GM23248 (cell line): ENCODE data around the gene CHCT1. TPM values are rescaled to one million over a fixed set of nuclear protein-coding genes. Genes with fewer than 3 reads are reported as not detected.

Experiments used
- DNase-seq: peaks from one replicate; pipeline ENCODE4 v3.0.0-alpha.2; 2015
- H2AFZ ChIP-seq: fragments of 200-600 bp; sonication (generic); 2 replicates; pipeline ENCODE4 v1.6.1; 2016; ENCODE audit warnings: antibody characterized with exemption
- H3F3A ChIP-seq: fragments of 200-600 bp; sonication (generic); 2 replicates; pipeline ENCODE4 v1.6.1; 2016; ENCODE audit warnings: mild to moderate bottlenecking, antibody characterized with exemption, mixed run types; ENCODE audit not compliant: insufficient read depth
- H3K27ac ChIP-seq: fragments of 200-600 bp; sonication (generic); 2 replicates; pipeline ENCODE4 v1.5.1; 2016; ENCODE audit warnings: mild to moderate bottlenecking
- H3K27me3 ChIP-seq: fragments of 200-600 bp; sonication (generic); replicated peaks from 2 replicates; pipeline ENCODE4 v1.6.1; 2016; ENCODE audit warnings: mild to moderate bottlenecking; ENCODE audit not compliant: insufficient read depth
- H3K36me3 ChIP-seq: fragments of 200-600 bp; sonication (generic); 2 replicates; pipeline ENCODE4 v1.6.1; 2016; ENCODE audit warnings: low read depth, mild to moderate bottlenecking
- H3K4me1 ChIP-seq: fragments of 200-600 bp; sonication (generic); 2 replicates; pipeline ENCODE4 v1.6.1; 2016; ENCODE audit warnings: mild to moderate bottlenecking; ENCODE audit not compliant: insufficient read depth
- H3K4me2 ChIP-seq: fragments of 200-600 bp; sonication (generic); one replicate; pipeline ENCODE4 v1.6.1; 2016; ENCODE audit warnings: mild to moderate bottlenecking; ENCODE audit not compliant: unreplicated experiment
- H3K4me3 ChIP-seq: fragments of 200-600 bp; sonication (generic); 2 replicates; pipeline ENCODE4 v1.5.1; 2016; ENCODE audit warnings: mild to moderate bottlenecking
- H3K79me2 ChIP-seq: fragments of 200-600 bp; sonication (generic); 2 replicates; pipeline ENCODE4 v1.6.1; 2016; ENCODE audit warnings: mild to moderate bottlenecking; ENCODE audit not compliant: insufficient read depth
- H3K9ac ChIP-seq: fragments of 200-600 bp; sonication (generic); 2 replicates; pipeline ENCODE4 v1.6.1; 2016; ENCODE audit warnings: mild to moderate bottlenecking
- H3K9me2 ChIP-seq: fragments of 200-600 bp; sonication (generic); 2 replicates; pipeline ENCODE4 v1.6.1; 2016; ENCODE audit warnings: mixed run types, mild to moderate bottlenecking, moderate library complexity; ENCODE audit not compliant: insufficient read depth
- H3K9me3 ChIP-seq: fragments of 200-600 bp; sonication (generic); one replicate; pipeline ENCODE4 v1.6.1; 2017; ENCODE audit warnings: low read depth
- H4K20me1 ChIP-seq: fragments of 200-600 bp; sonication (generic); 2 replicates; pipeline ENCODE4 v1.6.0; 2016; ENCODE audit not compliant: insufficient read depth
- EZH2 ChIP-seq: fragments of 200-600 bp; sonication (generic); IDR thresholded peaks from 2 replicates; pipeline ENCODE4 v1.6.1; 2018; ENCODE audit warnings: antibody characterized with exemption, mild to moderate bottlenecking; ENCODE audit not compliant: insufficient read depth, poor library complexity, severe bottlenecking
- EZH2phosphoT487 ChIP-seq: fragments of 200-600 bp; sonication (generic); IDR thresholded peaks from 2 replicates; pipeline ENCODE4 v1.6.1; 2018; ENCODE audit warnings: antibody characterized with exemption, moderate library complexity, mild to moderate bottlenecking, low read depth; ENCODE audit not compliant: insufficient read depth
- WGBS, 2 experiments: methylation state at CpG; one replicate each; pipeline ENCODE4 v1.1.6; 2015 to 2017; ENCODE audit warnings: low lambda C conversion rate in 2 of 2, low coverage in 1 of 2; ENCODE audit errors: missing lambda C conversion rate in 2 of 2; 5-methylcytosine and 5-hydroxymethylcytosine counted together
- in situ Hi-C: fragments of 300-500 bp; cut with MboI; formaldehyde crosslinking; loops from 2 replicates; pipeline ENCODE4 v1.15.0; 2020
- polyA plus RNA-seq: library from polyadenylated mRNA; unstranded; fragments of >200 nt; fragmentation: Nextera tagmentation; extraction: Ambion mirVana; gene quantifications from 2 replicates; pipeline ENCODE4 v1.2.1, GENCODE V29; 2016
- total RNA-seq: library from RNA; depleted of rRNA; stranded (reverse); fragments of >200 nt; shearing (Covaris generic); gene quantifications from 2 replicates; pipeline ENCODE4 v1.2.3, GENCODE V29; 2014

The CHCT1 gene
- total and polyA plus RNA-seq, 2 experiments from 2014 or later: not detected

GRCh38 chr17:60442271-60443173 is 20.2 kb downstream of the CHCT1 start:
- H2AFZ ChIP-seq: no peak overlapping the region; the same call in 1 of the 2 replicates
- peaks cover 33% of the 10 kb centered on the region for H3K4me1 ChIP-seq
- H3K4me2 ChIP-seq: peak overlapping the region; percentile 60
- peaks cover 45% of the 10 kb centered on the region for H3F3A ChIP-seq
- H4K20me1 ChIP-seq: no peaks in the 10 kb centered on the region
- H3K9me3 ChIP-seq: no peaks in the 10 kb centered on the region
- in situ Hi-C loops: loop anchor here (25.0 kb wide), 1 partner anchor 530 kb away; no protein-coding TSS in a partner anchor
- H3K36me3 ChIP-seq: peaks cover 30% of the 10 kb centered on the region
- H3K9me2 ChIP-seq: no peaks in the 10 kb centered on the region
- no peaks in the 10 kb centered on the region for H3K27me3 ChIP-seq
- DNase-seq: peak; percentile 69
- no peak for TF ChIP-seq EZH2phosphoT487
- H3K4me3 ChIP-seq: no peak overlapping the region
- H3K27ac ChIP-seq: peak overlapping the region; percentile 34
- no peak overlapping the region for H3K9ac ChIP-seq
- H3K79me2 ChIP-seq: no peaks in the 10 kb centered on the region
- 13 to 20% methylated on average over 6 of the region's 6 CpGs for WGBS, 2 experiments

DNA sequence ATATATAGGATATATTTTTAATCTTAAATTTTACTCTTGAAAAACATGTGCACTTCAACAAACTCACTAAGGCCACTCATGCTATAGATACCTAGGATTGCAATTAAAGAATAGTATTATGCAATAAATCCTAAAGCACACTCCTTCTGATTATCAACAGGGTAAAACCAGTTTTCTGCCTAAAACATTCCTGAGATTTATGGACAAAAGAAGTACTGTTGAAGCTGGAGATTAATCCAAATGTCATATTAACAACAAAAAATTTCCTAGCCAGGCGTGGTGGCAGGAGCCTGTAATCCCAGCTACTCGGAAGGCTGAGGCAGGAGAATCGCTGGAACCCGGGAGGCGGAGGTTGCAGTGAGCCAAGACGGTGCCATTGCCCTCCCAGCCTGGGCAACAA is 21.4 kb downstream of the CHCT1 start:
- no peak overlapping the region for H3K9ac ChIP-seq
- TF ChIP-seq EZH2phosphoT487: no peak
- TF ChIP-seq EZH2: no peak
- no peaks in the 10 kb centered on the region for H3K9me2 ChIP-seq
- H3K27ac ChIP-seq: no peak overlapping the region
- H3K36me3 ChIP-seq: peaks cover 41% of the 10 kb centered on the region
- no peak overlapping the region for H2AFZ ChIP-seq
- H4K20me1 ChIP-seq: no peaks in the 10 kb centered on the region
- no peak overlapping the region for H3K4me3 ChIP-seq
- in situ Hi-C loops: loop anchor here (25.0 kb wide), 1 partner anchor 531 kb away; no protein-coding TSS in a partner anchor
- no peak overlapping the region for H3K4me2 ChIP-seq
- H3K4me1 ChIP-seq: peaks cover 33% of the 10 kb centered on the region
- H3F3A ChIP-seq: peaks cover 45% of the 10 kb centered on the region
- no peaks in the 10 kb centered on the region for H3K27me3 ChIP-seq
- no peaks in the 10 kb centered on the region for H3K79me2 ChIP-seq
- no peak for DNase-seq
- H3K9me3 ChIP-seq: no peaks in the 10 kb centered on the region
- WGBS, 2 experiments: 51 to 54% methylated on average over 6 of the region's 6 CpGs

GRCh38 chr17:60445144-60445543 is 22.9 kb downstream of the CHCT1 start:
- H3K27me3 ChIP-seq: no peaks in the 10 kb centered on the region
- H3K9ac ChIP-seq: no peak overlapping the region
- in situ Hi-C loops: loop anchor here (25.0 kb wide), 1 partner anchor 533 kb away; no protein-coding TSS in a partner anchor
- no peak for DNase-seq
- H4K20me1 ChIP-seq: no peaks in the 10 kb centered on the region
- no peaks in the 10 kb centered on the region for H3K79me2 ChIP-seq
- peaks cover 30% of the 10 kb centered on the region for H3K4me1 ChIP-seq
- no peak for TF ChIP-seq EZH2phosphoT487
- no peak for TF ChIP-seq EZH2
- H3K9me3 ChIP-seq: no peaks in the 10 kb centered on the region
- H3K9me2 ChIP-seq: no peaks in the 10 kb centered on the region
- H2AFZ ChIP-seq: no peak overlapping the region
- H3K4me2 ChIP-seq: no peak overlapping the region
- peaks cover 45% of the 10 kb centered on the region for H3F3A ChIP-seq
- H3K27ac ChIP-seq: no peak overlapping the region
- H3K36me3 ChIP-seq: peaks cover 49% of the 10 kb centered on the region
- H3K4me3 ChIP-seq: no peak overlapping the region

DNA sequence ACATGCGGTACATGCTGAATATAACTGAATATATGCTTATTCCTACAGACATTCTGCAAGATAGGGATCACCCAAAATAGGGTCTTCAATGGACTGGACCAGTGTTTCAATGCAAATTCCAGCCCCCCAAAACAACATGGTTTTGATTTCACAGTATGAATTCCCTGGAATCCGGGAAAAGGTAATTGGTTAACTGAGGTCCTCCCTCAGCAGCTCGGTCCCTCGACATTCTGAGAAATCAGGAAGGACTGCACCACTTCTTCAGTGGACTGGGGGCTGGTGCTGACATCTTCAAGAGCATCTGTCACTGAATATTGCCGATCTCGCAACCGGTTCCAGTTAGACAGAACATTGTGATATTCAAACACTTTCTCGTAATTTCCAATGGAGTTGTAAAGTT is 25.1 kb downstream of the CHCT1 start:
- H3K9ac ChIP-seq: no peak overlapping the region
- H3F3A ChIP-seq: peaks cover 38% of the 10 kb centered on the region
- peaks cover 65% of the 10 kb centered on the region for H3K36me3 ChIP-seq
- TF ChIP-seq EZH2phosphoT487 (no peak), EZH2 (no peak)
- in situ Hi-C loops: loop anchor here (25.0 kb wide), 1 partner anchor 535 kb away; no protein-coding TSS in a partner anchor
- H3K79me2 ChIP-seq: no peaks in the 10 kb centered on the region
- H3K4me3 ChIP-seq: no peak overlapping the region
- H4K20me1 ChIP-seq: no peaks in the 10 kb centered on the region
- peaks cover 24% of the 10 kb centered on the region for H3K4me1 ChIP-seq
- DNase-seq: no peak
- no peak overlapping the region for H3K27ac ChIP-seq
- WGBS, 2 experiments: 84 to 85% methylated on average over 8 of the region's 8 CpGs
- no peak overlapping the region for H3K4me2 ChIP-seq
- no peak overlapping the region for H2AFZ ChIP-seq
- no peaks in the 10 kb centered on the region for H3K9me2 ChIP-seq
- no peaks in the 10 kb centered on the region for H3K27me3 ChIP-seq
- H3K9me3 ChIP-seq: no peaks in the 10 kb centered on the region
